NCI-H187 treated with DMSO at 0.1 percent for 48 hours (cell line): Measurements from ENCODE around the gene HERPUD1.
"Not testable (repeated sequence)": the region's sequence is repeated elsewhere in the genome, so short reads cannot be mapped to it uniquely, and the experiment has no call there.

Source experiments
- DNase-seq: peaks from one replicate; lab custom pipeline; 2025; lab: John Stamatoyannopoulos, UW

HERPUD1 gene

DNA sequence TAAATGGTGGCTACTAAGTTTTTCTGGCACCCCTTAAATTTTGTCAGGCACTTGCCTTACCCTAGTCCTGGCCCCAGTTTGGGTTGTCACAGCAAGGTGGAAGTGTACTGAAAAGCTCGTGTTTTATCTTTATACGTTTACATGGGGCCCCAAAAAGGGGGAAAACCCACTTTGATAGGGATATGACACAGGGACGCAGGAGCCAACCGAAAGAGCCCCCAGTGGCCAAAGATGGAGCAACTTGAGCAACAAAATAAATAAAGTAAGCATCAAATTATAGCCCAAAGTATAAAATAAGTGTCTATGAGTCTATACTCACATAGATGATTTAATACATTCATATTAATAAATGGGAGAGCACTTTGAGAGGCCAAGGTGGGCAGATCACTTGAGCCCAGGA lies 24.8 kb downstream of the HERPUD1 start:
- no peak for DNase-seq

DNA sequence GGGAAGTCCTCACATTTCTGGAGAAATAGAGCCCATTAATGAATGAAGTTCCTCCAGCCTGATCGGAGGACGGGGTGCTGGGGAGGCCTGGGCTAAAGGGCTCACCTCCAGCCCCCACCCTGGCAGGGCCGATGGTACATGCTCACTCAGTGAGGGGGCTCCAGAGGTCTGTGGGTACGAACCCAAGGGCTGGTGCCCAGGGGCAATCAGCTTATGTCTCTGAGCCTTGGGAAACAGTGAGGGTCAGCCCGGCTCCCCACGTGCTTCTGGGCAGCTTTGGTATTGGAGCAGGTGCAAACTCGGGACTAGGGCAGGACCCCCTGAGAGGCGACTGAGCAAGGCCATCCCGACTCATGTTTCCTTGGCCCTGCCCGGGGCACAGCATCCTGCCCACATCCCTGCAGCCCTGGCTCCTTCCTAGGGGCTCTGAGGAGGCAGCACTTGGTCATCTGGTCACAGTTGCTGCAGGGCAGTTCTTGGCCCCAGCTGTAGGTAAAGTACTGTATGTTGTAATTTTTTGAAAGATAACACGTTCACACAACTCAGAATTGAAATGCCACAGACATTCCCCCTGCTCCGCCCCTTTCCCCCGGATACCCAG lies 28.8 kb downstream of the HERPUD1 start:
- no peak for DNase-seq

DNA sequence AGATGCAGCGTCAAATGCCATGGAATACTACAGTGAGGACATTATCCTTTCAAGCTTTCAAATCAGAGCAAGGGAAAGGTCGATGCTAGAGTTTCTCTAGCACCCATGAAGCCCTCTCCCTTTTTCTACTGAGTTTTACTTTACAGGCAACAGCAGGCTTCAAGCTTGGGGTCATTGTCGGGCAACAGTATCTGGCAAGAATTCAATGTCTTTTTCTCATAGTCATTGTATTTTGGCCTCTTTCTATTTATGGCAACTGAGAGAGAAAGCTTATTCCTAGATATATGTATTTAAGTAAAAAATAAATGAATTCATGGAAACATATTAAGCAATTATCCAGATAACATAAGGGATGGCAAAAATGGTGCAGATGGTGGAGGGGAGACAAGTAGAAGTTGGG lies 29.4 kb downstream of the HERPUD1 start:
- no peak for DNase-seq

DNA sequence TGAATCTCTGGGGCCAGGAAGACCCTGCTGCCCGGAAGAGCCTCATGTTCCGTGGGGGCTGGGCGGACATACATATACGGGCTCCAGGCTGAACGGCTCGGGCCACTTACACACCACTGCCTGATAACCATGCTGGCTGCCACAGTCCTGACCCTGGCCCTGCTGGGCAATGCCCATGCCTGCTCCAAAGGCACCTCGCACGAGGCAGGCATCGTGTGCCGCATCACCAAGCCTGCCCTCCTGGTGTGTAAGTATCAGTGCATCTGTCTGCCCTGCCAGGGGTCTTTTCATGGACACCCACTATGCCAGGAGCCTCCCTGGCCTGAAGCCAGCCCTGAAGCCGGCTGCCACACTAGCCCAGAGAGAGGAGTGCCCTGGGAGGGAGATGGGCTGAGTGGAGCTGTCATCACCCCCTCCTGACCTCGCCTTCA lies 29.9 kb downstream of the HERPUD1 start, which contains the start of gene CETP:
TSS of gene CETP (plus strand) at position 100 of the 431 bp plus-strand sequence. CDS start at position 130, 30 bp downstream.
- DNase-seq = no peak

DNA sequence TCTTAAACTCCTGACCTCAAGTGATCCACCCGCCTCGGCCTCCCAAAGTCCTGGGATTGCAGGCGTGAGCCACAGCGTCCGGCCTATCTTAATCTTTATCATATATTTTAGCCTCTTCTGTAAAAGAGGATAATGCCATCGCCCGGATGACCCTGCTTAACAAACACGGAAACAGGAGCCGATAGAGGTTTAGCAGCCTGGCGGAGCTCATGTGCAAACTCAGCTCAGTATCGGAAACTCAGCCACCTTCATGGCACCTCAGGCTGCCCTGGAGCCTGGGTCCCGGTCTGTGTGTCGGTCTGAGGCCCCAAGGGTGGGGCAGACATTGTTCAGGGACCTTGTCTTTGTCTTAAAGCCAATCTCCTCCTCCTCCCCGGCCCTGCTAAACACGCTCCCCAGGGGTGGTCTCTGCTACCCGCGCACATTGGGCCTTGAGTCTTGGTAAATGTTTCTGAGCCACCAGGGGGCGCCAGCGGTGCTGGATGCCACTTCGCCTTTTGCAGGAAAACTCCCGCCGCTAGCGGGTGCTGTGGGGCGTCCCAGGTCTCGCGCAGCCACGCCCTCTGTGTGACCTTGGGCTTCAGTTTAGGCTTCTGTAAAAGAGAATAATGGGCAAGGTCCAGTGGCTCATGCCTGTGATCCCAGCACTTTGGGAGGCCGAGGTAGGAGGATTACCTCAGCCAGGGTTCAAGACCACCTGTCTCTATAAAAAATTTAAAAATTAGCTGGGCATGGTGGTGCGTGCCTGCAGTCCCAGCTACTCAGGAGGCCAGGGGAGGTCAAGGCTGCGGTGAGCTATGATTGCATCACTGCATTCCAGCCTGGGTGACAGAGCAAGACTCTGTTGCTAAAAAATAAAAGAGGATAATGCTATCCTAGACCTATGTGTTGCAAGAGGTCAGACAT lies 32.6 kb downstream of the HERPUD1 start:
- no peak for DNase-seq

DNA sequence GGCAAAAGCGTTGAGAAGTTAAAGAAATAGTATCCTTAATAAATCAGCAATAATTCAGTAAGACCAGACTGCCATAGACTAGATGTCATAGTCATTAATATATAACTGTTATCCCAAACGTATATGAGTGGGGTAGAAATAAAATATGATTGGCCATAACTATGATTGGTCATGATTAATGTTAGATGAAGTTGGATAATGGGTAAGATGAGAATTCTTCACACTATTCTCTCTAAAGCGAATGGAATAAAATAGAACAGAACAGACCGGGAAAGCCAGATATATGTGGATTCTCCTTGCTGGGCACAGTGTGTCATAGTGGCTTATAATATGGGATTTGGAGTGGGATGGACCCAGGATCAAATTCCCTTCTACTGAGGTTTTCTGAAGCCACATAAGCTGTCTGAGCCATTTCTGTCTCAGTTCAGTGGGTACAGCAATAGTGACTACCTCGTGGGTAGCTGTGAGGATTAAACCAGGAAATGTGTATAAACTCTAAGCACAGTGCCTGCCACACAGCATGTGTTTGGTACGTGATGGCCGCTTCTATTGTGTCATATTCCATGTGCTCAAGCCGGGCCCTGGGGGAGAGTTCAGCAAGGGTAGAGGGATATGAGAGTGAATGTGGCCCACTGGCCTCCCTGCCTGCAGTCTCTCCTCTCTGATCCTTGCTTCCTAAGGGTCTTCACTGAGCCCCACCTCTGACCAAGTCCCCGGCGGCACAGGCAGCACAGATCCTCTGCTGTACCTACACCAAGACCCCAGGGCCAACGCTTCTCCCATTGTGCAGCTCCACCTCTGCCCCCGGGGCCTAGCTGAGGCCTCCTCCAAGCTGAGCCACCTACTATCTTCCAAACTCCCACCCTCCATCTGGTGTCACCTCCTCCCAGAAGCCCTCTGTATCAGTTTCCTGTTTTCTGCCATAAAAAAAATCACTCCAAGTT lies 33.5 kb downstream of the HERPUD1 start:
- DNase-seq = no peak

DNA sequence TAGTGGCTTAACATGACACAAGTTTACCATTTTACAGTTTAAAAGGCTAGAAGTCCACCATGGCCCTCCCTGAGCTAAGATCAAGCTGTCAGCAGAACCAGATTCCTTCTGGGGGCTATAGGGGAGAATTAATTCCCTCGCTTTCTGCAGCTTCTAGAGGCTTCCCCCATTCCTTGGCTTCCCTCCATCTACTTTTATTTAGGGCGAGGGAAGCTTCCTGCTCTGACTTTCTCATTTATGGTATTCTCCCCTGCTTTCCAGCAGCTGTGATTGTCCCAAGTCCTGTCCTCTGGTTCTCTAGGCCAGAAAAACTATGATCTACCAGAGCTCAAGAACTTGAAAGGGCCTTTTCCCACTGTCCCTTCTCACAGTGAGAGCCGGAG lies 34.1 kb downstream of the HERPUD1 start:
- DNase-seq = no peak

DNA sequence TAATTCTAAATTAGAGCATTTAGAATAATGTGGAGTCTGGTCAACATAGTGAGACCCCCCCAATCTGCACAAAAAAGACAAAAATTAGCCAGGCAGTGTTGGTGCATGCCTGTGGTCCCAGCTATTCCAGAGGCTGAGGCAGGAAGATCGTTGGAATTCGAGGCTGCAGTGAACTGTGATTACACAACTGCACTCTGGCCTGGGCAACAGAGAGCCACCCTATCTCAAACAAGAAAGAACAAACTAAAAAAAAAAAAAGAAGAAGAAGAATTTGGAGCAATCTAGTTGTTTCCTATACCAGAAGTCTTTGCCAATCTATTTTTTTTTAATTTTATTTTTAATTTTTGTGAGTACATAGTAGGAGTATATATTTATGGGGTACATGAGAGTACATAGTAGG lies 35.8 kb downstream of the HERPUD1 start:
- no peak for DNase-seq

DNA sequence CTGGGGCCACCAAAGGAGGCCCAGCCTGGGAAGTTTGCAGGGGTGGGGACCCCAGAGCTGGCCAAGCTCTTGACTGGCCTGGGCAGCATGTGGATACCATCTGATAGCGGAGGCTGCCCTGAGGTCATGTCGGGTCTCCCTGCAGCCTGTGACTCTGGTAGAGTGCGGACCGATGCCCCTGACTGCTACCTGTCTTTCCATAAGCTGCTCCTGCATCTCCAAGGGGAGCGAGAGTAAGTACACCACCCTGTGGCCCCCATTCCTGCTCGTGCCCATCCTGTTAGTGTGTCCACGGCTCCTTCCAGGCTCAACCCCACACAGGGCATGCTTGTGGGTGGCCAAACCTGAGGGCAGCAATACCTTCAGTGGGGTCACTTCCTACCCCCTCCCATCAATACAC lies 37.8 kb downstream of the HERPUD1 start:
- no peak for DNase-seq

DNA sequence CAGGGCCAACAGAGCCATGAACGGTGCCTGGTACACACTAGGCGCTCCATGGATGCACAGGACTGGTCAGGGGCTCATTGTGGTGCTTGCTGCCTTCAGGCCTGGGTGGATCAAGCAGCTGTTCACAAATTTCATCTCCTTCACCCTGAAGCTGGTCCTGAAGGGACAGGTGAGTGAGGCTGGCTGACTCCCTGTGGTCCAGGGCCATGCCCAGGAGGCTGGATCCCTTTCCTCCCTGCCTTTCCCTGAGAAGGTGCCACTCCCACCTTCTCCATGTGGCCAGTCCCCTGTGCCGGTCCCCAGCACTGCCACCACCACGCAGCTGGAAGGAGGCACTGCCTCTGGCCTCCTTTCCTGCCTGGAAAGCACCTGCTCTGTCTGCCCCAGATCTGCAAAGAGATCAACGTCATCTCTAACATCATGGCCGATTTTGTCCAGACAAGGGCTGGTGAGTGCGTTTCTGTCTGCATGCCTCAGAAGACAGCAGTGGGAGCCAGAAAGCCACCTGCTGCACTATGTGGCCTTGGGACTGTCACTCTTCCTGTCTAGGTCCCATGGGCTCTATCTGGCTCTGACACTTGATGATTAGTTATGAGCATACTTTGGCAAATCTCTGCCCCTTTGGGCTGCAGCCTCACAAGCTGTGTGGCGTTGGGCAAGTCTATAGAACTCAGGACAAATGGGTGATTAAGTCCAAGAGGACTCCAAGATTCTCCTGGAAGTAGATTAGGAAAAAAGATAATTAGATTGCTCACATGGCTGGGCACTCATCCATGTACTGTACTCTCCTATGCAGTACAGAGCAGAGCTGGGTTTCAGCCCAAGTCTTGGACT lies 39.2 kb downstream of the HERPUD1 start:
- no peak for DNase-seq

DNA sequence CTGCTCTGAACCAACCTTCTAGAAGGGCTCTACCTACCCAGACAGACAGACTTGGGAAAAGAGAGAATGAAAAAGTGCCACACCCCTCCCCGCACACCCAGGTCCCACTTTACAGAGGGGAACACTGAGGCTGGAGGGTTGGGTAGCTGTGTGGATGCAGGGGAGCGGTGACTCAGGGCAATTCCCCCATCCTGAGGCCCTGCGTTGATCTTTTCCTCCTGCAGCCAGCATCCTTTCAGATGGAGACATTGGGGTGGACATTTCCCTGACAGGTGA lies 39.8 kb downstream of the HERPUD1 start:
- DNase-seq = no peak

DNA sequence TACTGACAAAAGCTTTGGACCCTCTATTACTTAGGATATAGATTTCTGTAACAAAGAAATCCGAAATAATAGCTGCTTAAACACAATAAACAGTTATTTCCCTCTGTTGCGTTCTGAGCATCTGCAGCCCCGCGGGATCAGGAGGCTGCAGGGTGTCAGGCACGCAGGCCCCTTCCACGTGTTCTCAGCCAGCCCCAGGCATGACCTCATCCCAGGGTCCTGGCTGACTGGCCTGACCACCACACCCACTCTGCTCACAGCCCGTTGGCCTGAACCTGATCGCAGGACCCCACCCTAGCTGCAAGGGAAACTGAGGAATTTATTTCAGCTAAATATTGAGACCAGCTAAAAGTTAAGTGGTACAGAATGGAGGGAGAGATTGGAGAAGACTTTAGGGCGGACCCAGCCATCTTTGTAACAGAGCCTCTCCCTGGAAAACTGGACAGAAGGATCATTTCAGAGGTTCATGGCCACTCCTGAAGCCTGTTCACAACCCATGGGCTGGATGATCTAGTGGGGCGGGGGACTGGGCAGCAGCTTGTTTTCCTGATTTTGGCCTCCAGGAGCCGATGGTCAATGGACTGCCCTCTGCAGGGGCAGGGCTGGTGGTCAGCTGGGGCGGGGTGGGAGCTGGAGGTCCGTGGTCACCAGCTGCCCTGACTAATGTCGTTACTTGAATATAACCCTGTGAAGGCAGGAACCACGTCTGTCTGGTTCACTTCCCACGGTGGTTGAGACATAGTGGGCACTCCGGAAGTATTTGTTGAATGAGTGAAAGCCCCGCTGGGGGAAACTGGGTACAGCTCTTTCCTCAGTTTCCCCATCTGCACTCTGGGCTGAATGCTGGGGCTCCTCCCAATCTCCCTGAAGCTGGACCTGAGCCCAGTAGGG lies 40.7 kb downstream of the HERPUD1 start:
- no peak for DNase-seq

DNA sequence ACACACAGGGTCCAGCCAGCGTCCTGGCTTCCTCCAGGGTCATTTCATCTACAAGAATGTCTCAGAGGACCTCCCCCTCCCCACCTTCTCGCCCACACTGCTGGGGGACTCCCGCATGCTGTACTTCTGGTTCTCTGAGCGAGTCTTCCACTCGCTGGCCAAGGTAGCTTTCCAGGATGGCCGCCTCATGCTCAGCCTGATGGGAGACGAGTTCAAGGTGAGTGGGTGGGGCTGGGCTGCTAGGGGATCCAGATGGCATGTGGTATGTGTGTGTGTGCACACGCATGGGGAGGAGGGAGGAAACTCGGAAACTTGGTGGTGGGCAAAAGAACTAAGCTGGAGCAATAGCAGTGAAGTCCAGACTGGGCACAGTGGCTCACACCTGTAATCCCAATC lies 41.4 kb downstream of the HERPUD1 start:
- DNase-seq = no peak

DNA sequence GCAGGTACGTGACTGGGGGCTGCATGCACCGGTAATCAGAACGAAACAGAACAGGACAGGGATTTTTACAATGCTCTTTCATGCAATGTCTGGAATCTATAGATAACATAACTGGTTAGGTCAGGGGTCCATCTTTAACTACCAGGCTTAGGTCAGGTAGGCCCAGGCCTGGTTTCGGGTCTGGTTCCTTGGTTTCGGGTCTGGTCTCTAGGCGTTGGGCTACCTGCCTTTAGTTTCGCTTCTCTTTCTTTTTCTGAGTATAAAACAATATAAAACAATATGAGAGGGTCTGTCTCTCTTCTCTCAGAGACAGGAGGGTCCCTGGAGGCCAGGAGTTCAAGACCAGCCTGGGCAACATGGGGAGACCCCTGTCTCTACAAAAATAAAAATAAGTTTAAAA lies 42.0 kb downstream of the HERPUD1 start:
- DNase-seq = not testable (repeated sequence)

DNA sequence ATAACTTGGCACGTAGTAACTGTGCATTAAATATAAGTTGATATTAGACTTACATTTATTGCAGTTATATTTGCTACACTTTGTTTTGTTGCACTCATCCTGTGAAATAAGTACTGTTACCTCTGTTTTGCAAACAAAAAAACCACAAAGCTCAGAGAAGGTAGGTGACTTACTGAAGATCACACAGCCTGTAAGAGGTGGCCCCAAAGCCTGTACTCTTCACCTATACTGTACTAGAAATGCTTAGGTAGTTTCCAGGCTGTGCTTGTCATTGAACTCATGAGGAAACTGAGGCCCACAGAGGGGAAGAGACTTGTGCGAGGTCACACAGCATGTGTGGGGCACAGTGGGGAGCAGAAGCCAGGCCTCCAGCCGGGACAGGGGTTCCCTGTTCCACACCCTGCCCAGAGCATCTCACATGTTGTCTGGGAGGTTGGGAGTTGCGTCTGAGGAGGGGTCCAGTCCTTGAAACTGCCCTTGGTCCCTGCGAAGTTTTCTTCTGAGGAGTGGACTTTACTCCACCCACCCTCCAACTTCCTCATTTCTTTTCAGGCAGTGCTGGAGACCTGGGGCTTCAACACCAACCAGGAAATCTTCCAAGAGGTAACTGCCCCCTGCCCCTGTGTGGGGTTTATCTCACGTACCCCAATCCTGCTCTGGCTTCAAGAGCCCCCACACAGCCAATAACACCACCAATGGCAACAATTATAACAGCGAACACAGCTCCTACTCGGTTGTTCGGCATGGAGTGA lies 42.8 kb downstream of the HERPUD1 start:
- DNase-seq = no peak

DNA sequence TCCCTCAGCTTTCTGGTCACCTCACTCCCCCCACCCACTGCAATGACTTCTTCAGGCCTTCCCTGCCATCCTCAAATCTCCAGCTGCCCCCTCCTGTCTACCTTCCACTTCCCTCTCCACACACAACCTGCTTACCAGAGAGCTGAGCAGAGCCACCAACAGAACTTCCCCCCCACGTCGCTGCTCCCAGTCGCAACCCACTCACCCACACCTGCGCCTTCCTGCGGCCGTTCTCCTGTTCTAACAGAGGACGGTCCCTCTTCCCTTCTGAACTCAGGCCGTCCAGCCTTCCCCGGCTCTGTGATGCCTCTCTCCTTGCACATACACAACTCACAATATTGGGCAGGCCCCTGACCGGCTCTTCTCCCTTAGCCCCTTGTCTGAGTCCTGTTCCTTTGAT lies 43.8 kb downstream of the HERPUD1 start:
- no peak for DNase-seq

DNA sequence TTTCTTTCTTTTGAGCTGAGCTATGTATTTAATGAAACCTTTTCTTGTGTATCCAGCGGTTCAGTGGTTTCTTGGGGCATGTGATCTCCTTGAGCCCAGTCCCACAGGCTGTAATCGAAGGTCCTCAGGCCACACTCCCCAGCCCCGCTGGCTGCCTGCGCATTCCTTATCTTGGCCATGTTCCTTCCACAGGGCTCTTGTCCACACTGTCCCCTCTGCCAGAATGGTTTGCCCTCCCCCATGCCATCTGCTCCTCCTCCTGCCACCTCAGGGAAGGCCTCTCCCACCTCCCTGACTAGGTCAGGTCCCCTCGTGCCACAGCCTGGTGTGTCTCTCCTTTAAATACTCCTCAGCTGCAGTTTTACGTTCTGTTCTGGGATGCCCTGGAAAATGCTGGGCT lies 45.3 kb downstream of the HERPUD1 start:
- no peak for DNase-seq

DNA sequence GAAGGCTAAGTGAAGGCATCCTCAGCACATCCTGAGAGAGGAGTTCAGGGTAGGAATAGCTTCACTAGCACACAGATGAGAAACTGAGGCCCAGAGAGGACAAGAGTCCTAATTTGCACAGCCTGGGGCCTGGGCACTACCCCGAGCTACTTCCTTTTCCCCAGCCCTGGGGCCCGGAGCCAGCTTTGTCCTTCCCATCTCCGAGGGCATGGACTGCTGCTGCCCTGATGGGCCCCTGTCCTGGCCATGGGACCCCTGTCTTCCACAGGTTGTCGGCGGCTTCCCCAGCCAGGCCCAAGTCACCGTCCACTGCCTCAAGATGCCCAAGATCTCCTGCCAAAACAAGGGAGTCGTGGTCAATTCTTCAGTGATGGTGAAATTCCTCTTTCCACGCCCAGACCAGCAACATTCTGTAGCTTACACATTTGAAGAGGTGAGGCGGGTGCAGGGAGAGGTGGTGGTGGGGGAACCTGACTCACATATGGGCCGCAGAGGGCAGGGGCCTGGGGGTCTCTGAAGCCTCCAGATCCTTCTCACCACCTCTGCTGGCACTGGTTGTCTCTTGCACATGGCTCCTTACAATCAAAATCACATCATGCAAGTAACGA lies 46.0 kb downstream of the HERPUD1 start:
- no peak for DNase-seq

DNA sequence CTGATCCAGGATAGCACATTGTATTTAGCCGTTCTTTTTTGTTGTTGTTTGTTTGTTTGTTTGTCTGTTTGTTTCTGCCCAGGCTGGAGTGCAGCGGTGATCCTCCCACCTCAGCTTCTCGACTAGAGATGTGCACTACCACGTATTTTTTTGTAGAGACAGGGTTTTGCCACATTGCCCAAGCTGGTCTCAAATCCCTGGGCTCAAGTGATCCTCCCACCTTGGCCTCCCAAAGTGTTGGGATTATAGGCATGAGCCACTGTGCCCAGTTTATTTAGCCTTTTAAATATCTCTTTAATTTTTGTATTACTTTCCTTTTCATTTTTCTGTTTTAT lies 48.2 kb downstream of the HERPUD1 start:
- no peak for DNase-seq
